IPS-18c (cell line): ENCODE results near the gene PARD6G.

Experiments used
- H3K4me3 ChIP-seq: 2 replicates; pipeline ENCODE4 v1.7.0; 2013; ENCODE audit warnings: low read depth, mild to moderate bottlenecking, low read length, moderate library complexity; ENCODE audit not compliant: insufficient read depth
- H3K9me3 ChIP-seq: one replicate; pipeline ENCODE4 v1.6.1; 2013; ENCODE audit warnings: mild to moderate bottlenecking, low read length, moderate library complexity; ENCODE audit not compliant: control insufficient read depth, insufficient read depth

Gene PARD6G

DNA sequence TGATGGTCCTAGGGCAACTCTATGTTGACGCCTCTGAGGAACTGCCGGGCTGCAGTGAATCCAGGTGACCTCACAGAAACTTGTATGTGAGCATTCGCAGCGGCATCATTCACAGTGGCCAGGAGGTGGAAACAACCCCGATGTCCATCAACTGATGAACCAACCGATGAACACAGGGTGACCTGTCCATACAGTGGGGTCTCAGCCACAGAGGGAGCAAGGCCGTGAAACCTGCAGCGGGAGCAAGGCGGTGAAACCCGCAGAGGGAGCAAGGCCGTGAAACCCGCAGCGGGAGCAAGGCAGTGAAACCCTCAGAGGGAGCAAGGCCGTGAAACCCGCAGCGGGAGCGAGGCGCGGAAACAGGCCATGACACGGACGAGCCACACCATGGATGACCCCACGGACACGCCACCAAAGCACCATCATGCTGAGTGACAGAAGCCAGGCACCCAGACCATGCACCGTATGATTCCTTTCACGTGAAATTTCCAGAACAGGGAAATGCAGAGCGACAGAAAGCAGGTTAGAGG, 63.0 kb downstream of the PARD6G start:
- Histone ChIP-seq H3K4me3 (no peak overlapping the region), H3K9me3 (peaks cover 2% of the 10 kb centered on the region)

DNA sequence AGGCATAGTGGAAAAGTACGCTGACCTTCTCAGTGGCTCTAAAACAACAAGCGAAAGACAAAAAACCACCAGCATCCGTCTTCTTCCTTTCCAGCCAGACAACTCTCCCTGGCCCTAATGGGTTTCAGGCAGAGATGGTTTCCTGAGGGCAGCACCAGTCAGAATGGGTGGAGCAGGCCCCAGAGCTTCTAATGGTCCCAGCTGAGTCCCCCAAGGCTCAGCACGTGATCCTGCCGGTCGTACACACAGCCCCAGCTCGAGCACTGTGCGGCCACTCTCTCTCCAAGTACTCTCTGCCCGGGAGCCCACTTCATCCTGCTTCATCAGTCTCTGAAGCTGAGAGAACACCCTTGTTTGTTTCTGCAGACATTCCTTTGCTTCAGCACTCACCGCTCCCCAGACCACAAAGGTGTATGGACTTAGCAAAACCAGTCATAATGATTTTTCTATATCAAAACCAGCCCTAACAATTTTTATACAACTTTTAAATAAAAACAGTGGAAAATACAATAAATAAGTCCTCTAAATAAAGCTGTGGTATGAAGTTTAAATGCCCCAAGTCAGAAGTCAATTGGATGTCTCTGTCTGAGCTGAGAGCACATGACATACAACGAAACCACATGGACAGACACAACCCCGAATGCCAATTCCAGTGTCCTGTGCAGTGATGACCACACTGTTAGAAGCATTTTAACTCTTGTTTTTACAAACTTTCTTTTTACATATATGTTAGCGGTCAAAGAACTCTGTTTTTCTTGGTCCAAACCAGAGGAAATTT, 63.9 kb downstream of the PARD6G start:
- H3K4me3 ChIP-seq: no peak overlapping the region
- H3K9me3 ChIP-seq: no peaks in the 10 kb centered on the region

GRCh38 chr18:80182855-80183254, 64.5 kb downstream of the PARD6G start:
- no peak overlapping the region for H3K4me3 ChIP-seq

GRCh38 chr18:80181642-80182461, 65.5 kb downstream of the PARD6G start:
- Histone ChIP-seq H3K9me3 (no peaks in the 10 kb centered on the region), H3K4me3 (no peak overlapping the region)

More at GRCh38 chr18:80182855-80183254, 64.5 kb downstream of the PARD6G start:
- H3K9me3 ChIP-seq: no peaks in the 10 kb centered on the region

- no peak overlapping the region for H3K4me3 ChIP-seq
- no peaks in the 10 kb centered on the region for H3K9me3 ChIP-seq
These were observed 66.3 kb downstream of the PARD6G start for GRCh38 chr18:80180778-80181564.

DNA sequence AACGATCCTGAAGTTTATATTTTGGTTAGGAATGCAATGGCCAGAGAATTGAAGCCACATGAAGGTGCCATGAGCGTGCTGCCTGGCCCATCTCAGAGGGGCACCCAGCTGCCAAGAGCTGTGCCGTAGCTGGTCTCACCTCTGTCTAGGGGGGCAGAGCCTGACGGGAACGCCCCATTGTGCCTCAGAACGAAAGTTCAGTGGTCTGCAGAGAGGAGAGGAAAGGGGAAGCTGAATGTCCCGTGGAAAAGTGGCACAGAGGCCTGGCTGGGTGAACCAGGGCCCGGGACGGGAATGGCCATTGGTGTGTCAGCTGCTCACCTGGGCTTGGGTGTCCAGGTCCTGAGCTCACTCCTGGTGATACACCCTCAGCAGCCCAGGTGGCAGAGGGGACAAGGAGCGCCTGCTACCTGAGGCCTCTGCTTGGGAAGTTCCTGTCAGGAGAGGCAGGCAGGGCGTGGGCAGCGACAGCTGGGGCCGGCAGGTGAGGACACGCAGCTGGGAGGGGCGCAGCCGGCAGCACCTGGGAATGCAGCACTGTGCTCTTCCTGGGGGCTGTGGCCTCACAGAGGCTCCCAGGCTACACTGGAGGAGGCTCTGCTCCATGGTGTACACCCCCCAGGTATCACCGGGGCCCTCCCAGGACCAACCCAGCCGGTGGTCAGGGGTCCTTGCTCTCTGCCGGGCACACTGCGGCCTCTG, 67.3 kb downstream of the PARD6G start:
- H3K9me3 ChIP-seq: no peaks in the 10 kb centered on the region
- H3K4me3 ChIP-seq: no peak overlapping the region

- no peaks in the 10 kb centered on the region for H3K9me3 ChIP-seq
- H3K4me3 ChIP-seq: no peak overlapping the region
These were observed 68.1 kb downstream of the PARD6G start for GRCh38 chr18:80178935-80179818.

DNA sequence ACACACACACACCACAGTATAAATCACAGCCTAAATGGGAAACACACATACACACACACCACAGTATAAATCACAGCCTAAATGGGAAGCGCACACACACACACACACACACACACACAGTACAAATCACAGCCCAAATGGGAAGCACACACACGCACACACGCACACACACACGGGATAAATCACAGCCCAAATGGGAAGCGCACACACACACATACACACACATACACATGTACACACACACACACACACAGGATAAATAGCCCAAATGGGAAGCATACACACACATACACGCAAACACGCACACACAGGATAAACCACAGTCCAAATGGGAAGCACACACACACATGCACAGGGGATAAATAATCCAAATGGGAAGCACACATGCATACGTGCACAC, 70.2 kb downstream of the PARD6G start:
- Histone ChIP-seq H3K4me3 (no peak overlapping the region), H3K9me3 (no peaks in the 10 kb centered on the region)

- H3K4me3 ChIP-seq: no peak overlapping the region
- H3K9me3 ChIP-seq: no peaks in the 10 kb centered on the region
These were observed 70.8 kb downstream of the PARD6G start for GRCh38 chr18:80176334-80177073.

GRCh38 chr18:80175451-80176204, 71.7 kb downstream of the PARD6G start:
- Histone ChIP-seq H3K4me3 (no peak overlapping the region), H3K9me3 (no peaks in the 10 kb centered on the region)

DNA sequence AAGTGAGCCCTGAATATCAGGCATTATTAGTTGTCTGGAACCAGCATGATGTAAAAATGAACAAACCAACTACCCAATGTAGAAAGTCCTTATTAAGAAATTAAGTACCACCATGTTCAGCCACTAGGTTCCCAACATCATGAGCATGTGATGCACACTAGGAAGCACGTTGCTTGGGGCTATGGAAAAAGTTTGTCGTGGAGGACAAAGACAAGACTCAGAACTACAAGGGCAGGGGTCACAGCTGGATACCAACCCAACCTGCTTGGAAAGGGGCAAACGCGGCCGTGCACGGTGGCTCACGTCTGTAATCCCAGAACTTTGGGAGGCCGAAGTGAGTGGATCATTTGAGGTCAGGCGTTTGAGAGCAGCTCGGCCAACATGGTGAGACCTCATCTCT, 74.3 kb downstream of the PARD6G start:
- no peak overlapping the region for H3K4me3 ChIP-seq
- H3K9me3 ChIP-seq: no peaks in the 10 kb centered on the region

GRCh38 chr18:80172056-80172455, 75.3 kb downstream of the PARD6G start:
- H3K4me3 ChIP-seq: no peak overlapping the region
- no peaks in the 10 kb centered on the region for H3K9me3 ChIP-seq

- Histone ChIP-seq H3K9me3 (no peaks in the 10 kb centered on the region), H3K4me3 (no peak overlapping the region)
These were observed 76.1 kb downstream of the PARD6G start for GRCh38 chr18:80171054-80171872.

DNA sequence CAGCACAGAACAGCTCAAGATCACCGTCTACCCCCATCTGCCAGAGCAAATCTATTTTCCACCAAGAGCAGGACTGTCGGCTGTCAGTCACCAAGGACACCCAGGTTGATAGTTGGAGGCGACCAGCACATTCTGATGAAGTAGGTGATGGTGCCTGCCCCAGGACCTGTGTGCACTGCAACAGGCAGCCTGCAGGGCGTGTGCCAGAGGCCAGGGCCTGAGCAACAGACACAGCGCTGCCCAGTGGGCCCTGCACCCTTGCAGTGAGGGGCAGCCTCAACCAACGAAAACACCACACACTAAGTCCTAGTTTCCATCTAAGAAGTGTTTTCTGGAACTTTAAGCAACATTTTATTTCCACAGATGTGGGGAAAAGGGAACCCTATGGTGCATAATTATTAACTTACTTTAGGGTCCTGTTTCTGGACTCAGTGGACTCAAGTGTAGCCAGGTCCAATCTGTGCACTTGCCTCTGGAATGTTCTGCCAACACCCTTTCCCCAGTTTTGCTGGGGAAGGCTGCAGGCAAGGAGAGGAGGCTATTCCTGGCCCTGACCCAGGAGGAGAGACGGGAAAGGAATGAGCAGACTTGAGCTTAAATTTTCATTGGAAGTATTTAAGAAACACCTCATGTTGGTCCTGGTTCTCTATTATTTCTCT, 76.8 kb downstream of the PARD6G start:
- no peak overlapping the region for H3K4me3 ChIP-seq
- no peaks in the 10 kb centered on the region for H3K9me3 ChIP-seq
